HFF-Myc (cell line): Measurements from ENCODE around the gene NADSYN1.

Experiments
- DNase-seq: peaks from one replicate; pipeline ENCODE4 v3.0.0-alpha.2; 2011; ENCODE audit warnings: low read depth; ENCODE audit errors: extremely low read depth
- H3K4me3 ChIP-seq: replicated peaks from 2 replicates; pipeline ENCODE4 v1.5.1; 2011; ENCODE audit warnings: low read depth, mild to moderate bottlenecking, control low read depth, low read length
- CTCF ChIP-seq: IDR thresholded peaks from 2 replicates; pipeline ENCODE4 v1.5.1; 2012; ENCODE audit warnings: mild to moderate bottlenecking, low read depth, low read length, control low read depth; ENCODE audit errors: missing control alignments

NADSYN1 gene

DNA sequence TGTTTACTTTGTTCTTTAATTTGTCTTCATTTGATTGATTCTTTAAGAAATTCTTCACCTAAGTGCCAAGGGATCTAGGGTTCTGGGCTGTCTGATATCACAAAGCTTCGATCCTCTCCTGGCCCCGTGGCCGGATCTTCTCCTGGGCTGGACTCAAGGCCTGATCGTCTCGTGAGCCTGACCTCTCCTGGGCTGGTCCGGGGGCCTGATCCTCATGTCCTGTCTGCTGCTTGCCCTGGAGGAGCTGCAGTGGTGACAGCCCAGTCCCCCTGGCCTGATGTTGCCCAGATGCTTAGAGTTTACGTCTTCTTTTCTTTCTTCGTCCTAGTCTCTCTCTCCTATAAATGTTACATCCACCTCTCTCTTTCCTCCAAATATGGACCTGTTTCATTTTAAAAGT is 3.3 kb downstream of the NADSYN1 start:
- DNase-seq = no peak
- no peak for TF ChIP-seq CTCF
- no peak overlapping the region for H3K4me3 ChIP-seq

DNA sequence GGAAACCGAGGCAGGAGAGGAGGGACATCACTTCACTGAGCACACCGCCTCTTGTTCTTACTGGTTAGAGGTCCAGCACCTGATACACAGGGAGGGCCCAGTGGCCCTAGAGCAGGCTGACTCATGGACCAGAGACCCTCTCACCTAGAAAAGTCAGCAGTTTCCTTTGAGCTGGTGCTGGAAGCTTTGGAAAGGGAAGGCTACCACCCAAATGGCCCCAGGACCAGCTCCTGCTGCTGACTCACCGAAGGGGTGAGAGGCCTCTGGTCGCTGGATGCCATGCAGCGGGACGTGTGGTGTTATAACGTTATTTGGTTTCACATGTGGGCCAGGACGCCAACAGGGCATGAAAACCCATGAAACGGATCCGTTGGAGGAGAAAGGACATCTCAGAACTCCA is 3.8 kb downstream of the NADSYN1 start:
- no peak overlapping the region for H3K4me3 ChIP-seq
- no peak for TF ChIP-seq CTCF

GRCh38 chr11:71458146-71459070 is 5.4 kb downstream of the NADSYN1 start:
- TF ChIP-seq CTCF = no peak
- no peak for DNase-seq
- no peak overlapping the region for H3K4me3 ChIP-seq

More for the DNA sequence above, 3.8 kb downstream of the NADSYN1 start:
- DNase-seq = no peak

DNA sequence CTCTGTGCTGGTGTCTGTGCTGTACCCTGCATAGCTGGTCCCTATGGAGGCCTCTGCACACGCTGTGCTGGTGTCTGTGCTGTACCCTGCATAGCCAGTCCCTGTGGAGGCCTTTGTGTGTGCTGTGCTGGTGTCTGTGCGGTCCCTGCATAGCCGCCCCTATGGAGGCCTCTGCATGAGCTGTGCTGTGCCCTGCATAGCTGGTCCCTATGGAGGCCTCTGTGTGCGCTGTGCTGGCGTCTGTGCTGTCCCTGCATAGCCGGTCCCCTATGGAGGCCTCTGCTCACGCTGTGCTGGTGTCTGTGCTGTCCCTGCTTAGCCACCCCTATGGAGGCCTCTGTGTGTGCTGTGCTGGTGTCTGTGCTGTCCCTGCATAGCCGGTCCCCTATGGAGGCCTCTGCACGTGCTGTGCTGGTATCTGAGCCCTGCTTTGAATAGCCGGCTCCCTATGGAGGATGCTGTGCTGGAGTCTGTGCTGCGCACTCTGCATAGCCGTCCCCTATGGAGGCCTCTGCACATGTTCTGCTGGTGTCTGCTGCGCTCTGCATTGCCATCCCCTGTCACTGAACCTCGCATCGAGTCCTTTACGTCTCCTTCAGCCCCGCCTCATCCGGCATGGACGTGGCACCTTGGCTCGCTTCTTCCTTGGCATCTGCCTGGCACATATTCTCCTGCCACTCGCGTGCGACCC is 6.2 kb downstream of the NADSYN1 start:
- no peak for TF ChIP-seq CTCF
- DNase-seq = no peak
- no peak overlapping the region for H3K4me3 ChIP-seq

DNA sequence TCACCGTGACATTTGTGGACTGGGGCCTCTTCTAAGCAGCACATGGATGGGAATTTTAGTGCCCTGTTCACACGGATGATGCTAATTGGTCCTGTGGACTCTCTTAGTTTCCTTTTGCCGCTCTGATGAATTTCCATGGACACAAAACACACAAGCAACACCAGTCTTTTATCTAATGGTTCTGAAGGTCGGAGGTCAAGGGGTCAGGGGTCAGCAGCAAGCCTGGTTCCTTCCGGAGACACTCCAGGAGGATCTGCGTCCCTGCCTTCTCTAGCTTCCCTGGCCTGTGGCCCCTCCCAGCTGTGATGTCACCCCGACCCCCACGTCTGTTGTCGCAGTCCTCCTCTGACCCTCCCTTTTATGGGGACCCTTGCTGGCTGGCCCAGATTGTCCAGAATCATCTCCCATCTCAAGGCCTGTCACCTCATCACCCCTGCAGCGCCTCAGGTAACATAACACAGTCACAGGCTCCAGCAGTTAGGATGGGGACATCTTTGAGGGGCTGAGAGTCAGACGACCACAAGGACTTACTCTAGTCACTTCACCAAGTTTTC is 6.8 kb downstream of the NADSYN1 start:
- DNase-seq = no peak
- no peak for TF ChIP-seq CTCF

GRCh38 chr11:71461696-71462095 is 8.7 kb downstream of the NADSYN1 start:
- no peak for DNase-seq
- H3K4me3 ChIP-seq = no peak overlapping the region
- no peak for TF ChIP-seq CTCF

More for the DNA sequence above, 6.8 kb downstream of the NADSYN1 start:
- no peak overlapping the region for H3K4me3 ChIP-seq
